Sigmoid colon (tissue), 7 donors: ENCODE data around the gene PPIC. TPM values are rescaled to one million over a fixed set of nuclear protein-coding genes. Genes with fewer than 3 reads are reported as not detected.

Experiments used
- polyA plus RNA-seq, 3 donors: library from polyadenylated mRNA; stranded (reverse); fragments of 200-250 nt; gene quantifications; one replicate each; pipeline ENCODE4 v1.2.3, GENCODE V29; 2013
- small RNA-seq, 3 donors: library from RNA; depleted of rRNA; stranded (forward); fragments of <200 nt; gene quantifications; one replicate each; pipeline ENCODE3, GENCODE V24; 2016
- total RNA-seq, 4 donors: library from RNA; depleted of rRNA; stranded (reverse); fragments of >200 nt; gene quantifications; one replicate each; pipeline ENCODE4 v1.1.0, GENCODE V29; 2016
- donor health status: healthy with polysubstance abuse.
- donor health status: Bipolar disorder and iron deficiency.
- donor health status: healthy.

The PPIC gene
- total and polyA plus RNA-seq, 7 donors = 21.6 to 79.2 (median 42.7) TPM

Small RNA genes lying within 50 kb of the gene (small RNA-seq; reads per million reads assigned to genes)
- gene RN7SL689P = 0 reads per million in 3 donors
- 0 reads per million in 3 donors for gene RN7SL711P

Other genes with a start within 250 kb of the PPIC start
- 10 to 100 TPM in 3 of 4 donors, 1 to 10 TPM in 1; 8.2 to 21.0 (median 10.6) TPM for gene SNX24, start 191.1 kb downstream of the PPIC start, total RNA-seq
- gene SNX24, start 191.1 kb downstream of the PPIC start, polyA plus RNA-seq = 10 to 100 TPM in 2 of 3 donors, 1 to 10 TPM in 1; 7.3 to 28.2 (median 22.7) TPM
- gene PRDM6, start 52.5 kb upstream of the PPIC start, total RNA-seq = 10 to 100 TPM; 11.9 to 22.2 (median 18.7) TPM
- gene PRDM6, start 52.5 kb upstream of the PPIC start, polyA plus RNA-seq = 1 to 10 TPM in 1 of 3 donors, under 1 TPM in 1, not detected in 1; 0.60 to 1.1 TPM